Measurements from ENCODE around the gene DPM2.

- TF ChIP-seq CTCF (conservative IDR thresholded peaks at IDR 0.05; ENCODE audit: low read depth, low read length) (no peak), CHD1 (IDR thresholded peaks at IDR 0.05; ENCODE audit: low read depth, low read length) (no peak), POLR2A (IDR thresholded peaks at IDR 0.05; ENCODE audit: low read depth, low read length) (no peak), MAFK (IDR thresholded peaks at IDR 0.05; ENCODE audit: low read depth, low read length) (no peak), RAD21 (IDR thresholded peaks at IDR 0.05; ENCODE audit: low read length) (no peak), RCOR1 (IDR thresholded peaks at IDR 0.05; ENCODE audit: insufficient replicate concordance, low read length) (no peak), SMC3 (IDR thresholded peaks at IDR 0.05; ENCODE audit: low read depth, low read length) (no peak), USF2 (IDR thresholded peaks at IDR 0.05; ENCODE audit: low read depth, low read length) (no peak), MAZ (IDR thresholded peaks at IDR 0.05; ENCODE audit: borderline replicate concordance, low read depth, low read length) (no peak)
Observed at GRCh38 chr9:127954831-127955293, 17.2 kb upstream of the DPM2 start.

All from IMR-90 (cell line).